GM12891 (cell line): ENCODE measurements around the gene ARHGAP9.

Experiments
- POLR2A ChIP-seq: IDR thresholded peaks from 2 replicates; pipeline ENCODE4 v1.6.1; 2011; ENCODE audit warnings: low read depth, low read length, control low read depth
- POLR2AphosphoS5 ChIP-seq: IDR thresholded peaks from 2 replicates; pipeline ENCODE4 v1.6.1; 2011; ENCODE audit warnings: low read depth, low read length, control low read depth
- TAF1 ChIP-seq: IDR thresholded peaks from 2 replicates; pipeline ENCODE4 v1.6.1; 2011; ENCODE audit warnings: low read depth, low read length, control low read depth

DNA sequence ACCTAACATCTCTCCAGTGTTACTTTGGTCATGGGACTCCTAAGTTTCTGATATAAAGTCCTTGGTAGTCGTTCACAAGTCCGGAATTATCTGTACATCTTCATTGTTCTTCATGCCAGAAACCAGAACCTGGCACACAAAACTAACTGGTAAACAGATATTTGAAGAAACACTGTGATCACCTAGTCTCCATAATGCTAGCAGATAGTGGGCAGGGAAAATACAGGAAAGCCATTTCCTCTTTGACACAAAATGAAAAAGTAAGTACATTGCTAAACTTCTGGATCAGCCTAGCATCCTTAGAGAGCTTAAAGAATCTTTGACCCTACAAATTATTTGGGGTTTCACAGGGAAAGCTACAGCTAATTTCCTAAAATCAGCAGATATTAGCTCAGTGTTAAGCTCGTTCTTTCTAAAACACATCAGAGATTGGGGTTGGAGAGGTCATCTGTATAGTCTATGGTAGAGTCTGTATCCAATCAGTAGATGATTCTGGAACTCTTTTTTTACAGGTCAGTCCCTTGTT, 35.8 kb upstream of the ARHGAP9 start:
- TF ChIP-seq POLR2A, result no peak
- TF ChIP-seq POLR2AphosphoS5, result no peak
- no peak for TF ChIP-seq TAF1
